ENCODE results near the gene OR6C4.

The OR6C4 gene

GRCh38 chr12:55549302-55549701 lies at the start of gene OR6C4:
OR6C4 (plus strand) TSS chr12:55549602; CDS start chr12:55551227, 1,625 bp downstream.
- no peaks in the 10 kb centered on the region for H3K9me3 ChIP-seq (ENCODE audit: insufficient read depth, low read length)
- H3K4me3 ChIP-seq (ENCODE audit: insufficient read depth, low read length, poor library complexity, severe bottlenecking), result no peak within 1 kb of the TSS
- no peaks in the 10 kb centered on the region for H3F3A ChIP-seq (ENCODE audit: insufficient read depth)
- H3K9me2 ChIP-seq (replicated peaks; ENCODE audit: insufficient read depth, low read length), result no peaks in the 10 kb centered on the region
- no peak within 1 kb of the TSS for H3K9ac ChIP-seq (ENCODE audit: low read length)
- no peaks in the 10 kb centered on the region for H4K20me1 ChIP-seq (ENCODE audit: low read depth, low read length)
- TF ChIP-seq CTCF (IDR thresholded peaks at IDR 0.05; ENCODE audit: insufficient read depth, low read length, poor library complexity, severe bottlenecking) (no peak), EZH2phosphoT487 (conservative IDR thresholded peaks at IDR 0.05; ENCODE audit: low read length) (no peak)
- no peak within 1 kb of the TSS for H3K4me2 ChIP-seq (ENCODE audit: low read depth, low read length, poor library complexity, severe bottlenecking)
- H3K27ac ChIP-seq (ENCODE audit: low read depth, low read length), result no peak within 1 kb of the TSS
- H3K79me2 ChIP-seq (ENCODE audit: insufficient read depth, low read length), result no peaks in the 10 kb centered on the region
- H2AFZ ChIP-seq (ENCODE audit: low read depth, low read length, severe bottlenecking), result no peak within 1 kb of the TSS
- no peaks in the 10 kb centered on the region for H3K27me3 ChIP-seq (ENCODE audit: low read length)
- H3K36me3 ChIP-seq (ENCODE audit: low read length), result no peaks in the 10 kb centered on the region

DNA sequence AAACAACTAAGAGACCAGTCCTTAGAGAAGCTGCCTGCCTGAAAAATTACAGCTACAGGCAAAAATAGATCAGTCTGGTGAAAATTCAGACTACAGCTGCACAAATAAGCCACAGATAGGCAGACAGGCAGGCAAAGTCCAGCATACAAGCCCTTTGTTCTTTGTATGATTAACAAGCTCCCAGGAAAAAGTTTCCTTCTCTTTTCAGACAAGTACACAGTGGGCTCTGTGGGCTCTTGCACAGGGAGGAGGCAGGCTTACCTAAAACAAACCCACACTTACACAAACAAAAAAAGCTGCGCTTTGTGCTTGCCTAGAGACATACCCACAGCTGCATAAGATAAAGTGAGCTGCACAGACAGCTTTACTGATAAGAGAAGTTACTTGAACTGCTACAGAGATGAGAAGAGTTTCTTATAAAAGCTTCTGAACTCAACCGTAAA lies 49.6 kb upstream of the OR6C4 start:
- Histone ChIP-seq H3K4me2 (ENCODE audit: low read depth, low read length, poor library complexity, severe bottlenecking) (no peak overlapping the region), H2AFZ (ENCODE audit: low read depth, low read length, severe bottlenecking) (no peak overlapping the region), H3K27me3 (ENCODE audit: low read length) (no peaks in the 10 kb centered on the region), H3K36me3 (ENCODE audit: low read length) (no peaks in the 10 kb centered on the region), H3K79me2 (ENCODE audit: insufficient read depth, low read length) (no peaks in the 10 kb centered on the region), H3K27ac (ENCODE audit: low read depth, low read length) (no peak overlapping the region), H3F3A (ENCODE audit: insufficient read depth) (no peaks in the 10 kb centered on the region), H3K9me3 (ENCODE audit: insufficient read depth, low read length) (no peaks in the 10 kb centered on the region), H3K9ac (ENCODE audit: low read length) (no peak overlapping the region), H4K20me1 (ENCODE audit: low read depth, low read length) (no peaks in the 10 kb centered on the region), H3K4me3 (ENCODE audit: insufficient read depth, low read length, poor library complexity, severe bottlenecking) (no peak overlapping the region), H3K9me2 (replicated peaks; ENCODE audit: insufficient read depth, low read length) (no peaks in the 10 kb centered on the region)
- TF ChIP-seq CTCF (IDR thresholded peaks at IDR 0.05; ENCODE audit: insufficient read depth, low read length, poor library complexity, severe bottlenecking) (no peak), EZH2phosphoT487 (conservative IDR thresholded peaks at IDR 0.05; ENCODE audit: low read length) (no peak)

DNA sequence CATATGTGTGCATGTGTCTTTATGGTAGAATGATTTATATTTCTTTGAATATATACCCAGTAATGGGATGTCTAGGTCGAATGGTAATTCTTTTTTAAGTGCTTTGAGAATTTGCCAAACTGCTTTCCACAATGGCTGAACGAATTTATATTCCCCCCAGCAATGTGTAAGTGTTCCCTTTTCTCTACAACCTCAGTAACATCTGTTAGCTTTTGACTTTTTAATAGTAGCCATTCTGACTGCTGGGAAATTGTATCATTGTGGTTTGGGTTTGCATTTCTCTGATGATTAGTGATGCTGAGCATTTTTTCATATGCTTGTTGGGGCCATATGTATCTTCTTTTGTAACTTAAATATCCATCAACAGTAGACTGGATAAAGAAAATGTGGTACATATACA lies 47.8 kb upstream of the OR6C4 start:
- no peak overlapping the region for H3K4me2 ChIP-seq (ENCODE audit: low read depth, low read length, poor library complexity, severe bottlenecking)
- no peak overlapping the region for H2AFZ ChIP-seq (ENCODE audit: low read depth, low read length, severe bottlenecking)
- H3K9ac ChIP-seq (ENCODE audit: low read length), result no peak overlapping the region
- H3K9me3 ChIP-seq (ENCODE audit: insufficient read depth, low read length), result no peaks in the 10 kb centered on the region
- no peaks in the 10 kb centered on the region for H3K79me2 ChIP-seq (ENCODE audit: insufficient read depth, low read length)
- no peaks in the 10 kb centered on the region for H3K9me2 ChIP-seq (replicated peaks; ENCODE audit: insufficient read depth, low read length)
- H3K36me3 ChIP-seq (ENCODE audit: low read length), result no peaks in the 10 kb centered on the region
- no peaks in the 10 kb centered on the region for H3F3A ChIP-seq (ENCODE audit: insufficient read depth)
- no peaks in the 10 kb centered on the region for H3K27me3 ChIP-seq (ENCODE audit: low read length)
- TF ChIP-seq EZH2phosphoT487 (conservative IDR thresholded peaks at IDR 0.05; ENCODE audit: low read length) (no peak), CTCF (IDR thresholded peaks at IDR 0.05; ENCODE audit: insufficient read depth, low read length, poor library complexity, severe bottlenecking) (no peak)
- no peaks in the 10 kb centered on the region for H4K20me1 ChIP-seq (ENCODE audit: low read depth, low read length)
- no peak overlapping the region for H3K4me3 ChIP-seq (ENCODE audit: insufficient read depth, low read length, poor library complexity, severe bottlenecking)
- no peak overlapping the region for H3K27ac ChIP-seq (ENCODE audit: low read depth, low read length)
